Fibroblast of the aortic adventitia (primary cell): Measurements from ENCODE around the gene RLN1. TPM values are rescaled to one million over a fixed set of nuclear protein-coding genes. Genes with fewer than 3 reads are reported as not detected.

Experiments used
- DNase-seq: peaks from one replicate; pipeline ENCODE4 v3.0.0-alpha.2; 2010; ENCODE audit warnings: low read depth
- H3K4me3 ChIP-seq: 2 replicates; pipeline ENCODE4 v1.5.1; 2011; ENCODE audit warnings: low read depth, mild to moderate bottlenecking, control low read depth, low read length, moderate library complexity
- CTCF ChIP-seq: IDR thresholded peaks from 2 replicates; pipeline ENCODE4 v1.5.1; 2011; ENCODE audit warnings: mild to moderate bottlenecking, low read length, control low read depth, inconsistent platforms; ENCODE audit not compliant: insufficient read depth
- small RNA-seq: library from RNA; depleted of rRNA; stranded (forward); fragments of <200 nt; gene quantifications from one replicate; pipeline ENCODE3, GENCODE V24; 2012
- total RNA-seq: library from RNA; depleted of rRNA; stranded (reverse); fragments of >200 nt; gene quantifications from 2 replicates; pipeline ENCODE4 v1.2.3, GENCODE V29; 2012; ENCODE audit warnings: low replicate concordance

The RLN1 gene
- total RNA-seq, 1 donor, result 0.18 TPM

DNA sequence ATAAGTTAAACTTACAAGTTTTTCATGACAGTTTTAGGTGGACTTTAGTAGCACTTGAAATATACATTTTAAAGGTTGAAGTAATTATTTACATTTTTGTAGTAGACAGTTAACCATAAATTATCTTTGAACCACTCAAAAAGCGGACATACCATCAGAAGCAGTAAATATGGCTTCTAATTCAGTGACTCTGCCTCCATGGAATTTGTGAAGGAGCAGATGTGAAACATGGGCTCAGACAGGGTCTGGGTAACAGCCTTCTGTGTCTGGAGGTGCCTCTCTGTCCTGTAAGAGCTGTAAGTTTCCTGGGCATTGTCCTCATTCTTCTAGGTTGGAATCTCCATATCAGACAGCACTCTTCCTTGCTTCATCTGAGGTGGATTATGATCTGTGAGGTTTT is 47.5 kb downstream of the RLN1 start:
- no peak overlapping the region for H3K4me3 ChIP-seq
- TF ChIP-seq CTCF, result no peak
- DNase-seq, result no peak

- peak; percentile 10 for DNase-seq
- no peak for TF ChIP-seq CTCF
Observed at GRCh38 chr9:5288591-5288990, 51.1 kb downstream of the RLN1 start.

DNA sequence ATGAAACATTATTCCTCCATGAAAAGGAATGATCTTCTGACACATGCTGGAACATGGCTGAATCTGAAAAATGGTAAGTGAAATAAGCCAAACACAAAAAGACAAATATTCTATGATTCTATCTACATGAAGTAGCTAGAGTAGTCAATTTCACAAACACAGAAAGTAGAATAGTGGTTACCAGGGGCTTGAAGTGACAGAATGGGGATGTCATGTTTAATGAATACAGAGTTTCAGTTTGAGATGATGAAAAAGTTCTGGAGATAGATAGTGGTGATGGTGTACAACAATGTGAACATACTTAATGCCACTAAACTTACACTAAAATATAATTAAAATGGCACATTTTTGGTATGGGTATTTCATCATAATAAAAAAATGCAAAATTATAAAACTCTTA is 53.4 kb downstream of the RLN1 start:
- TF ChIP-seq CTCF, result no peak
- no peak for DNase-seq
- no peak overlapping the region for H3K4me3 ChIP-seq

More at GRCh38 chr9:5288591-5288990, 51.1 kb downstream of the RLN1 start:
- no peak overlapping the region for H3K4me3 ChIP-seq

Small RNAs within 50 kb of the gene (small RNA-seq; reads per million reads assigned to genes)
- gene AL135786.1 (not detected), gene HMGN2P31 (not detected)

Other genes starting within 250 kb of the RLN1 start
- gene INSL6, start 154.2 kb downstream of the RLN1 start, total RNA-seq, result not detected in 2 replicates
- gene INSL4, start 108.5 kb downstream of the RLN1 start, total RNA-seq, result not detected in 2 replicates
- gene RLN2, start 35.2 kb downstream of the RLN1 start, total RNA-seq, result not detected in 2 replicates
- gene PLGRKT, start 98.0 kb upstream of the RLN1 start, total RNA-seq, result 6.5 and 25.8 TPM in 2 replicates
- gene CD274, start 110.7 kb upstream of the RLN1 start, total RNA-seq, result 0.33 and 1.1 TPM in 2 replicates
- 4.1 and 10.9 TPM in 2 replicates for gene PDCD1LG2, start 170.7 kb upstream of the RLN1 start, total RNA-seq